Measurements from ENCODE around the gene GRK2. TPM values are rescaled to one million over a fixed set of nuclear protein-coding genes. Genes with fewer than 3 reads are reported as not detected.

GRK2 gene
- polyA plus RNA-seq, 1 donor from 2014 or later, result 26.2 TPM

Other genes starting within 250 kb of the GRK2 start
- gene SYT12, start 243.3 kb upstream of the GRK2 start, polyA plus RNA-seq, result not detected
- gene RHOD, start 209.6 kb upstream of the GRK2 start, polyA plus RNA-seq, result 0.54 TPM
- gene KDM2A, start 147.2 kb upstream of the GRK2 start, polyA plus RNA-seq, result 25.1 TPM
- 17.3 TPM for gene ANKRD13D, start 22.8 kb downstream of the GRK2 start, polyA plus RNA-seq
- 5.5 TPM for gene SSH3, start 37.1 kb downstream of the GRK2 start, polyA plus RNA-seq
- gene POLD4, start 87.1 kb downstream of the GRK2 start, polyA plus RNA-seq, result 384 TPM
- gene CLCF1, start 107.1 kb downstream of the GRK2 start, polyA plus RNA-seq, result 5.1 TPM
- gene RAD9A, start 125.5 kb downstream of the GRK2 start, polyA plus RNA-seq, result 12.0 TPM
- gene PPP1CA, start 135.4 kb downstream of the GRK2 start, polyA plus RNA-seq, result 546 TPM
- 341 TPM for gene TBC1D10C, start 137.6 kb downstream of the GRK2 start, polyA plus RNA-seq
- gene CARNS1, start 149.2 kb downstream of the GRK2 start, polyA plus RNA-seq, result 2.4 TPM
- gene RPS6KB2, start 162.0 kb downstream of the GRK2 start, polyA plus RNA-seq, result 65.1 TPM
- gene PTPRCAP, start 171.2 kb downstream of the GRK2 start, polyA plus RNA-seq, result 1,093 TPM
- 19.9 TPM for gene CORO1B, start 177.0 kb downstream of the GRK2 start, polyA plus RNA-seq
- gene GPR152, start 186.3 kb downstream of the GRK2 start, polyA plus RNA-seq, result 1.8 TPM
- 3.9 TPM for gene CABP4, start 188.9 kb downstream of the GRK2 start, polyA plus RNA-seq
- 272 TPM for gene TMEM134, start 202.8 kb downstream of the GRK2 start, polyA plus RNA-seq
- 158 TPM for gene AIP, start 216.6 kb downstream of the GRK2 start, polyA plus RNA-seq
- 40.6 TPM for gene PITPNM1, start 238.9 kb downstream of the GRK2 start, polyA plus RNA-seq
- gene CDK2AP2, start 241.7 kb downstream of the GRK2 start, polyA plus RNA-seq, result 133 TPM